AG04450 (cell line): ENCODE measurements around the gene GLTP. TPM values are rescaled to one million over a fixed set of nuclear protein-coding genes. Genes with fewer than 3 reads are reported as not detected.

Source experiments
- CTCF ChIA-PET: fragments of 300-600, 350-600 bp; formaldehyde crosslinking; extraction: SDS; loops from one replicate; lab custom pipeline; 2022; ENCODE audit warnings: antibody characterized with exemption, inconsistent platforms; lab: Charles Lee
- POLR2A ChIA-PET: fragments of 350-600 bp; formaldehyde crosslinking; extraction: SDS; loops from one replicate; lab custom pipeline; 2021; ENCODE audit warnings: antibody characterized with exemption, inconsistent platforms; lab: Yijun Ruan, JAX
- DNase-seq: peaks from one replicate; pipeline ENCODE4 v3.0.0-alpha.2; 2011; ENCODE audit warnings: low read depth, low spot score
- H3K27ac ChIP-seq: one replicate; pipeline ENCODE4 v1.5.1; 2012; ENCODE audit warnings: low read depth, low read length, control low read depth
- H3K27me3 ChIP-seq: one replicate; pipeline ENCODE4 v1.6.0; 2012; ENCODE audit warnings: low read length; ENCODE audit not compliant: control insufficient read depth, insufficient read depth
- H3K4me3 ChIP-seq: 2 replicates; pipeline ENCODE4 v1.5.1; 2011; ENCODE audit warnings: mild to moderate bottlenecking, low read depth, low read length, control low read depth
- H3K9me3 ChIP-seq: 2 replicates; pipeline ENCODE4 v1.5.1; 2012; ENCODE audit warnings: low read length; ENCODE audit not compliant: control insufficient read depth, insufficient read depth
- CTCF ChIP-seq: IDR thresholded peaks from 2 replicates; pipeline ENCODE4 v1.5.1; 2011; ENCODE audit warnings: low read depth, low read length, control low read depth, inconsistent platforms
- polyA plus RNA-seq: library from polyadenylated mRNA; depleted of rRNA; stranded (reverse); fragments of >200 nt; gene quantifications from 2 replicates; pipeline ENCODE4 v1.2.3, GENCODE V29; 2011

The GLTP gene
- polyA plus RNA-seq, 1 experiment, result 30.3 TPM

- Histone ChIP-seq H3K27me3 (no peaks in the 10 kb centered on the region), H3K27ac (no peak overlapping the region), H3K9me3 (peaks cover 7% of the 10 kb centered on the region; the same call in 1 of the 2 replicates), H3K4me3 (no peak overlapping the region)
- DNase-seq, result no peak
- CTCF ChIA-PET, result interaction anchor here (1.2 to 2.0 kb wide), 3 partner anchors 9 to 40 kb away, joined by 5 to 9 read pairs (median 5); no protein-coding TSS in a partner anchor
- TF ChIP-seq CTCF, result no peak
- POLR2A ChIA-PET, result no interaction called here
Measured at GRCh38 chr12:109814600-109815150, 65.7 kb downstream of the GLTP start.

GRCh38 chr12:109813810-109814416 is 66.4 kb downstream of the GLTP start:
- ChIA-PET POLR2A (no interaction called here), CTCF (no interaction called here)
- DNase-seq, result no peak
- H3K27ac ChIP-seq, result no peak overlapping the region
- H3K27me3 ChIP-seq, result no peaks in the 10 kb centered on the region
- peaks cover 7% of the 10 kb centered on the region; the same call in 1 of the 2 replicates for H3K9me3 ChIP-seq
- H3K4me3 ChIP-seq, result no peak overlapping the region
- TF ChIP-seq CTCF, result no peak

- DNase-seq, result no peak
- H3K27me3 ChIP-seq, result no peaks in the 10 kb centered on the region
- peak; percentile 14; the same call in 1 of the 2 replicates for TF ChIP-seq CTCF
- H3K4me3 ChIP-seq, result no peak overlapping the region
- ChIA-PET CTCF (interaction anchor here (0.5 kb wide), 1 partner anchor 85 kb away, joined by 6 read pairs; no protein-coding TSS in a partner anchor), POLR2A (no interaction called here)
- no peak overlapping the region for H3K27ac ChIP-seq
- peaks cover 7% of the 10 kb centered on the region; the same call in 1 of the 2 replicates for H3K9me3 ChIP-seq
Measured at GRCh38 chr12:109811624-109811995, 68.7 kb downstream of the GLTP start.

DNA sequence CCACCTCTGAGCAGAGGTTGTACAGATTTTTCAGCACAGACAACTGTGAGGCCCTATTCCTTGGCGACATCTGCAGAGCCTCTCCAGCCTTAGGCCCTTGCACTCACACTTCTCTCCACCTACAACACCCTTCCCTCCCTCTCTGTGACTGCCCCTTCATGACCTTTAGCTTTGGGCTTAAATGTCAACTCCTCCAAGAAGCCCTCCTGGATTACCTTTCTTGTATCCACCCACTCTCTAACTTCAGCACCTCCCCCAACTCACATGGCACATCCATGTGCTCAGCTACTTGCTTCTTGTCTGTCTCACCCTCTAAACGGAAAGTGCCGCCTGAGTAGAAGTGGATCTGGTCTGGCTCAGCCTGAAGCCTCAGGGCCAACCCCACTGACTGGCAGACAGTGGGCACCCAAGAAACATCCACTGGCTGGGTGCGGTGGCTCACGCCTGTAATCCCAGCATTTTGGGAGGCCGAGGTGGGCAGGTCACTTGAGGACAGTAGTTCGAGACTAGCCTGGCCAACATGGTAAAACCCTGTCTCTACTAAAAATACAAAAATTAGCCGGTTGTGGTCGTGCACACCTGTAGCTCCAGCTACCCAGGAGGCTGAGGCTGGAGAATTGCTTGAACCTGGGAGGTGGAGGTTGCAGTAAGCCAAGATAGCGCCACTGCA is 69.3 kb downstream of the GLTP start:
- no peaks in the 10 kb centered on the region for H3K27me3 ChIP-seq
- no peak for TF ChIP-seq CTCF
- ChIA-PET POLR2A (no interaction called here), CTCF (interaction anchor here (1.1 kb wide), 1 partner anchor 34 kb away, joined by 3 read pairs; no protein-coding TSS in a partner anchor)
- peaks cover 7% of the 10 kb centered on the region; the same call in 1 of the 2 replicates for H3K9me3 ChIP-seq
- H3K27ac ChIP-seq, result no peak overlapping the region
- no peak overlapping the region for H3K4me3 ChIP-seq
- DNase-seq, result no peak
